NB4 (cell line): ENCODE data around the gene EXOC4.

Experiments used
- CTCF ChIP-seq: IDR thresholded peaks from one replicate; pipeline ENCODE4 v1.5.1; 2012; ENCODE audit warnings: low read depth, low read length
- MAX ChIP-seq: IDR thresholded peaks from 2 replicates; pipeline ENCODE4 v1.6.1; 2011; ENCODE audit warnings: low read depth, low read length
- POLR2A ChIP-seq: IDR thresholded peaks from 2 replicates; pipeline ENCODE4 v1.6.1; 2011; ENCODE audit warnings: mild to moderate bottlenecking; ENCODE audit not compliant: insufficient read length; ENCODE audit errors: extremely low read depth

- TF ChIP-seq CTCF (no peak), POLR2A (no peak), MAX (no peak)
Measured at GRCh38 chr7:133776266-133776665, 523.4 kb downstream of the EXOC4 start.
